Stomach (tissue), 9 donors: ENCODE data around the gene UGT1A5. TPM values are rescaled to one million over a fixed set of nuclear protein-coding genes. Genes with fewer than 3 reads are reported as not detected.

Experiments used
- DNase-seq, 2 donors: peaks; one replicate each; pipeline versions ENCODE4 v3.0.0 to v3.0.0-alpha.2; 2013 to 2019
- H3K27ac ChIP-seq, 5 donors: fragments of 200-600 bp in 4 of 5; sonication (generic) in 4 of 5; one replicate each; pipeline ENCODE4 v1.5.1; 2013 to 2019; ENCODE audit warnings: mild to moderate bottlenecking in 1 of 5, moderate library complexity in 1 of 5
- H3K27me3 ChIP-seq, 3 donors: fragments of 200-600 bp; sonication (generic); one replicate each; pipeline ENCODE4 v1.5.1; 2017 to 2019; ENCODE audit warnings: mixed run types in 1 of 3
- H3K36me3 ChIP-seq, 4 donors: fragments of 200-600 bp; sonication (generic); 1 replicate in 3 of 4; 2 replicates in 1 of 4; pipeline ENCODE4 v1.5.1; 2016 to 2019
- H3K4me1 ChIP-seq, 4 donors: fragments of 200-600 bp; sonication (generic); one replicate each; pipeline ENCODE4 v1.5.1; 2016 to 2019
- H3K4me3 ChIP-seq, 4 donors: fragments of 200-600 bp; sonication (generic) in 3 of 4; one replicate each; pipeline ENCODE4 v1.5.1; 2016 to 2019; ENCODE audit warnings: mild to moderate bottlenecking in 1 of 4
- H3K9me3 ChIP-seq, 4 donors: fragments of 200-600 bp; sonication (generic); one replicate each; pipeline ENCODE4 v1.5.1; 2016 to 2019
- CTCF ChIP-seq, 7 experiments: fragments of 450-650 bp in 4 of 7; fragments of 200-600 bp in 3 of 7; sonication (generic) in 3 of 7; IDR thresholded peaks; one replicate each; pipeline ENCODE4 v1.5.1; 2016 to 2019; ENCODE audit warnings: antibody characterized with exemption in 7 of 7, control low read depth in 2 of 7, mild to moderate bottlenecking in 1 of 7
- EP300 ChIP-seq: sonication (generic); formaldehyde crosslinking; IDR thresholded peaks from one replicate; pipeline ENCODE4 v1.6.1; 2017; ENCODE audit warnings: antibody characterized with exemption
- POLR2A ChIP-seq, 4 donors: fragments of 450-650 bp; IDR thresholded peaks; one replicate each; pipeline ENCODE4 v1.6.1; 2016; ENCODE audit warnings: antibody characterized with exemption in 4 of 4, control low read depth in 2 of 4, mild to moderate bottlenecking in 1 of 4, moderate library complexity in 1 of 4
- POLR2AphosphoS5 ChIP-seq, 3 donors: sonication (generic); formaldehyde crosslinking; IDR thresholded peaks; one replicate each; pipeline ENCODE4 v1.6.1; 2016; ENCODE audit warnings: antibody characterized with exemption in 3 of 3
- WGBS, 5 donors: extraction: QIAGEN DNeasy Blood & Tissue Kit in 3 of 5; methylation state at CpG; one replicate each; pipeline versions ENCODE4 v1.1.5 to v1.1.7; 2013 to 2018; 5-methylcytosine and 5-hydroxymethylcytosine counted together
- intact Hi-C: fragments of 100-400 bp; cut with DNase I; formaldehyde crosslinking; loops from one replicate; pipeline ENCODE4 v1.15.1; 2023; ENCODE audit warnings: low total_unique reads
- polyA plus RNA-seq, 3 donors: library from polyadenylated mRNA; stranded (reverse); fragments of 200-250 nt; gene quantifications; one replicate each; pipeline ENCODE4 v1.2.3, GENCODE V29; 2013
- total RNA-seq, 5 donors: library from RNA; depleted of rRNA; stranded (reverse); fragments of >200 nt; gene quantifications; one replicate each; pipeline versions ENCODE4 v1.1.0 to v1.2.3, GENCODE V29; 2014 to 2016
- donor health status: healthy with polysubstance abuse.
- donor health status: Bipolar disorder and iron deficiency.
- donor health status: healthy.

The UGT1A5 gene
- total and polyA plus RNA-seq, 8 donors = 0.37 to 13.0 (median 1.7) TPM; not detected in 5

GRCh38 chr2:233816334-233816733 is 103.6 kb downstream of the UGT1A5 start:
- Histone ChIP-seq H3K27ac (no peak overlapping the region), H3K36me3 (no peaks in the 10 kb centered on the region), H3K4me3 (no peak overlapping the region), H3K9me3 (no peaks in the 10 kb centered on the region), H3K4me1 (no peaks in the 10 kb centered on the region), H3K27me3 (peaks cover 0 to 4% (median 0%) of the 10 kb centered on the region in 3 donors)
- intact Hi-C loops = no loop called here
- TF ChIP-seq CTCF (IDR thresholded peaks at IDR 0.05) = no peak
- TF ChIP-seq POLR2AphosphoS5 (IDR thresholded peaks at IDR 0.05) = no peak
- TF ChIP-seq EP300 = no peak
- TF ChIP-seq POLR2A (IDR thresholded peaks at IDR 0.05) = no peak
- DNase-seq = no peak
- WGBS, 5 donors = 51 to 67% (median 61%) methylated on average over 2 of the region's 2 CpGs

GRCh38 chr2:233816771-233817170 is 104.1 kb downstream of the UGT1A5 start:
- Histone ChIP-seq H3K27ac (no peak overlapping the region), H3K36me3 (no peaks in the 10 kb centered on the region), H3K27me3 (peaks cover 0 to 4% (median 0%) of the 10 kb centered on the region in 3 donors), H3K4me1 (no peaks in the 10 kb centered on the region), H3K4me3 (no peak overlapping the region), H3K9me3 (no peaks in the 10 kb centered on the region)
- WGBS, 5 donors = 72 to 78% (median 77%) methylated on average over 4 of the region's 4 CpGs
- TF ChIP-seq POLR2A (IDR thresholded peaks at IDR 0.05) (no peak), EP300 (no peak), POLR2AphosphoS5 (IDR thresholded peaks at IDR 0.05) (no peak), CTCF (IDR thresholded peaks at IDR 0.05) (no peak)
- intact Hi-C loops = no loop called here
- peak in 1 of 2 donors; percentile 17 for DNase-seq

DNA sequence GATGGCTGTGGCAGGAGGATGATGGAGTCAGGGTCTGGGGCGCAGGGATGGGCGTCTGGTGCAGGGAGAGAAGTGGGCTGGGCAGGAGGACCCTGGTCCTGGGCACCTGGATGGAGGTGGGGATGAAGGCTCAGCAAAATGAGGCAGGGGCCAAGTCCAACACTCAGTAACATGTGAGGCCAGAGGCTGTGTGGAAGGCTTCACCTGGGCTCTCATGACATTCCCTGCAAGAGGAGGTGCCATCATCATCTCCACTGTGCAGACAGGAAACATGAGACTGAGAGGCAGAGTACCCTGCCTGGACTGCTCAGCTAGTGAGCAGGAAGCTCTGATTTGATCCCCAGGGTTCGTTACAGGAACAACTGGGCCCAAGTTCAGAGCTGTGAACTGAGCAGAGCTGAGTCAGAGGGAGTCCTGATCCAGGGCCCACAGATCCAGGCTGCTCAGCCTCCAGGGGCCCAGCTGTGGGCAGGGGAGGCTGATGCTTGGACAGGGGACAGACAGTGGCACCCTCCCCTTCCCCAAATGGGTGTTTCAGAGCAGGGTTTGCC is 104.7 kb downstream of the UGT1A5 start:
- Histone ChIP-seq H3K27me3 (peaks cover 0 to 4% (median 0%) of the 10 kb centered on the region in 3 donors), H3K36me3 (no peaks in the 10 kb centered on the region), H3K9me3 (no peaks in the 10 kb centered on the region), H3K27ac (no peak overlapping the region), H3K4me1 (no peaks in the 10 kb centered on the region), H3K4me3 (no peak overlapping the region)
- peak in 1 of 2 donors; percentile 20 for DNase-seq
- WGBS, 5 donors = 70 to 83% (median 77%) methylated on average over 3 of the region's 3 CpGs
- intact Hi-C loops = no loop called here
- TF ChIP-seq POLR2A (IDR thresholded peaks at IDR 0.05) = no peak
- no peak for TF ChIP-seq CTCF (IDR thresholded peaks at IDR 0.05)
- no peak for TF ChIP-seq EP300
- no peak for TF ChIP-seq POLR2AphosphoS5 (IDR thresholded peaks at IDR 0.05)

DNA sequence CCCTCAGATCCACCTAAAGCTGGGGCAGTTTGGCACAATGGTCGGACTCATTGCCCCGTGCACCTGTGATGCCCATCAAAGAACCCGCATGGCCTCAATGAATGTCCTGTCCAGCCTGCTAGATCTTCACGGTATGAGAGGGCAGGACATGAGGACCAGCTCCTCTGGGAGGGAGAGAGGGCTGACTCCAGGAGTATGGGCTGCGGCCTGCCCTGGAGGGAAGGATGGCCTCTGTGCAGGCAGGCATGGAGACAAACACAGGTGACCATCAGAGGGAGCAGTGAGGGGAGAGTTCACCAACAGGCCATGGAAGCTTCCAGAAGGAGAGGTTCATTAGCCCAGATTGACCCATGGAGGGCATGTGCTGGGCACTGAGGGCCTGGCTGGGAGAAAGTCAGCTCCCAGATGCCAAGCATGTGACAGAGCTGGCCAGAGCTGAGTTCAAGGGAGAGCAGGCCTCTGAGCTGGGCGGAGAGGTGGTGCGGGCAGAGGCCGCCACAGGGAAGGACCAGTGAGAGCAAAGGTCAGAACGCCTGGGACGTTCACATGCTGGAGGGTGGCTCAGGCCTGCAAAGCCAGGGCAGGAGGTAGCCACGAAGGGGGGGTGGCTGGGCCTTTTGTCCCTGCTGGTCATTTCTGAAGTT is 105.4 kb downstream of the UGT1A5 start:
- no peak for TF ChIP-seq POLR2A (IDR thresholded peaks at IDR 0.05)
- no peak for TF ChIP-seq EP300
- TF ChIP-seq CTCF (IDR thresholded peaks at IDR 0.05) = no peak
- TF ChIP-seq POLR2AphosphoS5 (IDR thresholded peaks at IDR 0.05) = no peak
- intact Hi-C loops = no loop called here
- peak in 1 of 2 donors; percentile 22 for DNase-seq
- Histone ChIP-seq H3K9me3 (no peaks in the 10 kb centered on the region), H3K27ac (no peak overlapping the region), H3K27me3 (peaks cover 0 to 4% (median 0%) of the 10 kb centered on the region in 3 donors), H3K36me3 (no peaks in the 10 kb centered on the region), H3K4me1 (no peaks in the 10 kb centered on the region), H3K4me3 (no peak overlapping the region)
- 83 to 92% (median 86%) methylated on average over 8 to 11 of the region's 11 CpGs for WGBS, 5 donors
